Trophoblast cell (in vitro differentiated cells and primary cell): ENCODE data around the gene CACNA1B.

Experiments
- DNase-seq, 2 donors: peaks; one replicate each; pipeline ENCODE4 v3.0.0-alpha.2; 2016
- H2AFZ ChIP-seq: 2 replicates; pipeline ENCODE4 v1.6.1; 2013; ENCODE audit warnings: low read length, moderate library complexity, mild to moderate bottlenecking; ENCODE audit not compliant: insufficient read depth, poor library complexity
- H2AK5ac ChIP-seq: 2 replicates; pipeline ENCODE4 v1.6.1; 2013; ENCODE audit warnings: mild to moderate bottlenecking, low read length
- H2BK120ac ChIP-seq: 2 replicates; pipeline ENCODE4 v1.6.1; 2013; ENCODE audit warnings: low read length, mild to moderate bottlenecking, moderate library complexity; ENCODE audit not compliant: insufficient read depth, poor library complexity
- H2BK12ac ChIP-seq: 2 replicates; pipeline ENCODE4 v1.6.1; 2013; ENCODE audit warnings: mild to moderate bottlenecking, low read length, moderate library complexity
- H2BK5ac ChIP-seq: 2 replicates; pipeline ENCODE4 v1.6.1; 2013; ENCODE audit warnings: low read length, low read depth, moderate library complexity, mild to moderate bottlenecking; ENCODE audit not compliant: poor library complexity
- H3K14ac ChIP-seq: 2 replicates; pipeline ENCODE4 v1.6.1; 2013; ENCODE audit warnings: mild to moderate bottlenecking, low read length
- H3K18ac ChIP-seq: 2 replicates; pipeline ENCODE4 v1.6.1; 2013; ENCODE audit warnings: mild to moderate bottlenecking, low read length
- H3K23ac ChIP-seq: 2 replicates; pipeline ENCODE4 v1.6.1; 2013; ENCODE audit warnings: low read length
- H3K27ac ChIP-seq: 2 replicates; pipeline ENCODE4 v1.5.1; 2013; ENCODE audit warnings: low read depth, mild to moderate bottlenecking, inconsistent platforms, low read length, moderate library complexity
- H3K27me3 ChIP-seq: 2 replicates; pipeline ENCODE4 v1.6.1; 2013; ENCODE audit warnings: inconsistent platforms, mild to moderate bottlenecking, low read length, moderate library complexity; ENCODE audit not compliant: insufficient read depth
- H3K36me3 ChIP-seq, 2 experiments: 1 replicate in 1 of 2; 2 replicates in 1 of 2; pipeline ENCODE4 v1.6.1; 2013; ENCODE audit warnings: low read length in 2 of 2, mild to moderate bottlenecking in 2 of 2, moderate library complexity in 1 of 2; ENCODE audit not compliant: insufficient read depth in 2 of 2, control insufficient read depth in 1 of 2
- H3K4ac ChIP-seq: 2 replicates; pipeline ENCODE4 v1.6.1; 2013; ENCODE audit warnings: low read depth, mild to moderate bottlenecking, low read length, moderate library complexity
- H3K4me1 ChIP-seq, 2 experiments: 1 replicate in 1 of 2; 2 replicates in 1 of 2; pipeline ENCODE4 v1.6.1; 2013; ENCODE audit warnings: low read length in 2 of 2, mild to moderate bottlenecking in 2 of 2, moderate library complexity in 1 of 2; ENCODE audit not compliant: insufficient read depth in 2 of 2, control insufficient read depth in 1 of 2
- H3K4me2 ChIP-seq: 2 replicates; pipeline ENCODE4 v1.6.1; 2013; ENCODE audit warnings: inconsistent platforms, mild to moderate bottlenecking, low read length, moderate library complexity
- H3K4me3 ChIP-seq: 2 replicates; pipeline ENCODE4 v1.5.1; 2013; ENCODE audit warnings: mild to moderate bottlenecking, low read depth, low read length, inconsistent platforms
- H3K79me1 ChIP-seq: one replicate; pipeline ENCODE4 v1.6.1; 2013; ENCODE audit warnings: low read length
- H3K79me2 ChIP-seq: 2 replicates; pipeline ENCODE4 v1.6.1; 2013; ENCODE audit warnings: low read length, mild to moderate bottlenecking; ENCODE audit not compliant: control insufficient read depth, insufficient read depth, poor library complexity
- H3K9ac ChIP-seq: 2 replicates; pipeline ENCODE4 v1.6.1; 2013; ENCODE audit warnings: mild to moderate bottlenecking, low read length
- H3K9me3 ChIP-seq: 2 replicates; pipeline ENCODE4 v1.6.1; 2013; ENCODE audit warnings: low read depth, mild to moderate bottlenecking, control low read depth, inconsistent platforms, low read length; ENCODE audit not compliant: insufficient read depth
- H4K12ac ChIP-seq: 2 replicates; pipeline ENCODE4 v1.6.1; 2013; ENCODE audit warnings: low read depth, mild to moderate bottlenecking, low read length, moderate library complexity
- H4K8ac ChIP-seq: 2 replicates; pipeline ENCODE4 v1.6.1; 2013; ENCODE audit warnings: low read depth, mild to moderate bottlenecking, low read length, moderate library complexity
- H4K91ac ChIP-seq: one replicate; pipeline ENCODE4 v1.6.1; 2013; ENCODE audit warnings: low read depth, mild to moderate bottlenecking, low read length, moderate library complexity
- WGBS: extraction: QIAGEN DNeasy Blood & Tissue Kit; methylation state at CpG from one replicate; pipeline ENCODE4 v1.1.7; 2013; ENCODE audit warnings: missing lambda C conversion rate; ENCODE audit not compliant: insufficient read length, insufficient coverage; ENCODE audit errors: extremely low coverage; 5-methylcytosine and 5-hydroxymethylcytosine counted together

The CACNA1B gene

GRCh38 chr9:138115506-138115905 is 237.9 kb downstream of the CACNA1B start:
- WGBS = no CpG with 5 or more reads among the region's 7 CpGs
- Histone ChIP-seq H4K12ac (no peak overlapping the region), H3K14ac (no peak overlapping the region)

GRCh38 chr9:138116521-138116920 is 238.9 kb downstream of the CACNA1B start:
- Histone ChIP-seq H4K91ac (no peak overlapping the region), H2AK5ac (no peak overlapping the region), H3K14ac (no peak overlapping the region), H3K27me3 (no peaks in the 10 kb centered on the region), H3K4ac (no peak overlapping the region), H2BK5ac (no peak overlapping the region), H4K8ac (no peak overlapping the region), H2AFZ (no peak overlapping the region), H3K23ac (no peak overlapping the region), H3K9ac (no peak overlapping the region), H3K4me2 (no peak overlapping the region), H3K9me3 (peaks cover 86% of the 10 kb centered on the region), H3K27ac (no peak overlapping the region), H3K18ac (no peak overlapping the region), H3K4me1 (no peaks in the 10 kb centered on the region), H2BK120ac (no peak overlapping the region), H2BK12ac (no peak overlapping the region), H3K79me1 (no peaks in the 10 kb centered on the region), H4K12ac (no peak overlapping the region), H3K4me3 (no peak overlapping the region), H3K79me2 (no peaks in the 10 kb centered on the region), H3K36me3 (no peaks in the 10 kb centered on the region)
- no CpG with 5 or more reads among the region's 6 CpGs for WGBS
- no peak for DNase-seq

More at GRCh38 chr9:138115506-138115905, 237.9 kb downstream of the CACNA1B start:
- Histone ChIP-seq H3K4me2 (no peak overlapping the region), H3K27me3 (no peaks in the 10 kb centered on the region), H3K4me1 (no peaks in the 10 kb centered on the region), H2AK5ac (no peak overlapping the region), H3K9me3 (peaks cover 79% of the 10 kb centered on the region), H3K18ac (no peak overlapping the region), H3K27ac (no peak overlapping the region), H3K9ac (no peak overlapping the region), H3K4me3 (no peak overlapping the region), H4K91ac (no peak overlapping the region), H2BK12ac (no peak overlapping the region), H3K79me2 (no peaks in the 10 kb centered on the region), H2AFZ (no peak overlapping the region), H4K8ac (no peak overlapping the region), H2BK120ac (no peak overlapping the region), H3K36me3 (no peaks in the 10 kb centered on the region), H2BK5ac (no peak overlapping the region), H3K23ac (no peak overlapping the region), H3K79me1 (no peaks in the 10 kb centered on the region), H3K4ac (no peak overlapping the region)
- no peak for DNase-seq

- H2BK12ac ChIP-seq = no peak overlapping the region
- no peak overlapping the region for H2AFZ ChIP-seq
- H3K4ac ChIP-seq = no peak overlapping the region
- no peak overlapping the region for H3K4me3 ChIP-seq
- no peaks in the 10 kb centered on the region for H3K27me3 ChIP-seq
- no peak overlapping the region for H3K27ac ChIP-seq
- no peak overlapping the region for H3K14ac ChIP-seq
- H3K4me2 ChIP-seq = no peak overlapping the region
- no peak overlapping the region for H3K9ac ChIP-seq
- no peak overlapping the region for H2AK5ac ChIP-seq
- peaks cover 87% of the 10 kb centered on the region for H3K9me3 ChIP-seq
- H4K12ac ChIP-seq = no peak overlapping the region
- H3K79me2 ChIP-seq = no peaks in the 10 kb centered on the region
- H2BK5ac ChIP-seq = no peak overlapping the region
- no peak overlapping the region for H3K23ac ChIP-seq
- no peak overlapping the region for H3K18ac ChIP-seq
- no peaks in the 10 kb centered on the region for H3K36me3 ChIP-seq
- H2BK120ac ChIP-seq = no peak overlapping the region
- no peak for DNase-seq
- no peak overlapping the region for H4K8ac ChIP-seq
- H4K91ac ChIP-seq = no peak overlapping the region
- H3K79me1 ChIP-seq = no peaks in the 10 kb centered on the region
- WGBS = no CpG with 5 or more reads among the region's 14 CpGs
- H3K4me1 ChIP-seq = no peaks in the 10 kb centered on the region
Measured at GRCh38 chr9:138117101-138117750, 239.6 kb downstream of the CACNA1B start.

- no peaks in the 10 kb centered on the region for H3K27me3 ChIP-seq
- no peak overlapping the region for H4K12ac ChIP-seq
- H2BK120ac ChIP-seq = no peak overlapping the region
- no peak overlapping the region for H3K4me3 ChIP-seq
- H3K36me3 ChIP-seq = no peaks in the 10 kb centered on the region
- no peaks in the 10 kb centered on the region for H3K79me2 ChIP-seq
- DNase-seq = no peak
- no peak overlapping the region for H2AFZ ChIP-seq
- H3K4me1 ChIP-seq = no peaks in the 10 kb centered on the region
- H4K91ac ChIP-seq = no peak overlapping the region
- no peak overlapping the region for H3K9ac ChIP-seq
- no peak overlapping the region for H3K23ac ChIP-seq
- no peak overlapping the region for H3K4me2 ChIP-seq
- no peak overlapping the region for H2BK5ac ChIP-seq
- WGBS = no CpG with 5 or more reads among the region's 6 CpGs
- H3K79me1 ChIP-seq = no peaks in the 10 kb centered on the region
- no peak overlapping the region for H3K14ac ChIP-seq
- no peak overlapping the region for H4K8ac ChIP-seq
- peaks cover 86% of the 10 kb centered on the region for H3K9me3 ChIP-seq
- H2AK5ac ChIP-seq = no peak overlapping the region
- H3K4ac ChIP-seq = no peak overlapping the region
- H2BK12ac ChIP-seq = no peak overlapping the region
- H3K27ac ChIP-seq = no peak overlapping the region
- H3K18ac ChIP-seq = no peak overlapping the region
Measured at GRCh38 chr9:138117836-138118235, 240.3 kb downstream of the CACNA1B start.
